NCI-H460 (cell line): Measurements from ENCODE around the gene FOXK1. TPM values are rescaled to one million over a fixed set of nuclear protein-coding genes. Genes with fewer than 3 reads are reported as not detected.

Experiments
- DNase-seq: peaks from one replicate; pipeline ENCODE4 v3.0.0-alpha.2; 2016; ENCODE audit warnings: low read depth; ENCODE audit errors: extremely low read depth
- total RNA-seq: library from RNA; depleted of rRNA; stranded (reverse); fragments of >200 nt; shearing (Covaris generic); gene quantifications from 2 replicates; pipeline ENCODE4 v1.2.3, GENCODE V29; 2014

The FOXK1 gene
- total RNA-seq, 1 experiment from 2014 or later = 37.9 TPM

DNA sequence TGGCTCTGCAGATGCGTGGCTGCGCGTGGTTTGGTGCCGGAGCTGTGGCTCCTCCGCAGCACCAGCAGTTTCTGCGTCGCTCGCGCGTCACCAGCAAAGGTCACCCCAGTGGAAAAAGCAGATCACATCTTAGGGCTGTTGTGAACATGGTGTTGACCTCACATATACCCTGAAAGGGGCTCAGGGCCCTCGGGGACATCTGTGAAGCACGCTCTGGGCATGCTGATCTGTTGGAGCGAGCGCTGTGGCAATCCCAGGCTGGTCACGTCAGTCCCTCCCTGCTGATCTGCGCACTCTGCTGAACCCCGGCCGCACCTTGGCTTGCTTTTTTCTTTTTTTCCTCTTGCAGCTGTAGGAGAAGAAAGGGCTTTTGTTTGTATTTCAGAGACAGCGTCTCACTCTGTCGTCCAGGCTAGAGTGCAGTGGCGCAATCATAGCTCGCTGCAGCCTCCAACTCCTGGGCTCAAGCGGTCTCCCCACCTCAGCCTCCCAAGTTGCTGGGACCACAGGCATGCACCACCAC lies 60.0 kb downstream of the FOXK1 start:
- DNase-seq = no peak

DNA sequence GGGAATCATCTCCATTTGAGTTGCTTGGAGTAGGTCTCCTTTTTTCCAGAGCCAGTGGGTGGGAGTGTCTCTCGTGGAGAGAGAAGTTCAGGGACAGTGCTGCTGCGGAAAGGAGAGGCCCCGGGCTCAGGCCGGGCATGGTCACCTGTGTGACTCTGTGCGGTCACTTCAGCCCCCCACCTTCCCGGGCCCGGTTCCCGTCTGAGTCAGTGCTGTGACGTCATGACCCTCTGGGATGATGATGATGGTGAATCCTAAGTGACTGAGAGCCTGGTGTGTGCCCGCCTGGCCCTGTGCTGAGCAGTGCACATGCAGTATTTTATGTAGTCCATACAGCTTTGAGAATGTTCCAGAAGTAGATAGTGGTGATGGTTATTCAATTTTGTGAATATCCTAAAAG lies 60.8 kb downstream of the FOXK1 start:
- DNase-seq = no peak

DNA sequence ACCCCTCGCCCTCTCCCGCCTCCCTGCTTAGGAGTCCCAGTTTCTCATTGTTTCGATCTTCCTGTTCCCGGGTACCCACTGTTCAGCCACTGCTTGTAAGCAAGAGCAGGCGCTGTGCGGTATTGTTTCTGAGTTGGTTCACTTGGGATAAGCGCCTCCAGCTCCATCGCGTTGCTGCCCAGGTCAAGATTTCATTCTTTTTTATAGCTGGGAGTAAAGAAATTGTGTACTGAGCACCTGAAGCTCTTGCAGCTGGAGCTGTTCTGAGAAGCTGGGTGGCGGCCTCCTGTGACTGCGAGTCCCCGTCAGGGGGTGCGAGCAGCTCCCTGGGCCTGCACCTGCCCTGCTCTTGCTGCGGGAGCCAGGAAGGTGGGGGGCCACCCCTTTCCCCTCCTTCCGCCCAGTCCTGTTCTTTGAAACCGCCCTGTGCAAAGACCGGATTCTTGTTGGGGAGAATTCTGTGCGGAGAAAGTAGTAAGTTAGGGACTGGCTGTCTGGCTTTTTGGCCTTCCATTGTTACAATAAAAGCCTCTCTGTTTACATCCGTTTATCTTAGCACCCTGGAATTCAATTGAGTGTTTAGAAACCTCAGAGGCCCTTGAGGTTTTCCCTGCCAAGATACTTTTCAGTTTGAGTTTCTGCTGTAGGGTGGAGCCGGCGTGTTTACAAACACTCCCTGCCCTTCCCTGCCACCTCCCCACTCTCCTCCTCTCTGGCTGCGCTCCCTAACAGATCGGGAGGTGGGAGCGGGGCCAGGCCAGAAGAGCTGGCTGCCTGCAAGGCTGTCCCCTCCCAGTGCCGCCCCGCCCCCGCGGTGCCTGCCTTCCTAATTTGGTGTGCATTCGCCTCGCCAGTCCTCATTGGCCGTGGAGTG lies 62.5 kb downstream of the FOXK1 start:
- peak; percentile 98 for DNase-seq

DNA sequence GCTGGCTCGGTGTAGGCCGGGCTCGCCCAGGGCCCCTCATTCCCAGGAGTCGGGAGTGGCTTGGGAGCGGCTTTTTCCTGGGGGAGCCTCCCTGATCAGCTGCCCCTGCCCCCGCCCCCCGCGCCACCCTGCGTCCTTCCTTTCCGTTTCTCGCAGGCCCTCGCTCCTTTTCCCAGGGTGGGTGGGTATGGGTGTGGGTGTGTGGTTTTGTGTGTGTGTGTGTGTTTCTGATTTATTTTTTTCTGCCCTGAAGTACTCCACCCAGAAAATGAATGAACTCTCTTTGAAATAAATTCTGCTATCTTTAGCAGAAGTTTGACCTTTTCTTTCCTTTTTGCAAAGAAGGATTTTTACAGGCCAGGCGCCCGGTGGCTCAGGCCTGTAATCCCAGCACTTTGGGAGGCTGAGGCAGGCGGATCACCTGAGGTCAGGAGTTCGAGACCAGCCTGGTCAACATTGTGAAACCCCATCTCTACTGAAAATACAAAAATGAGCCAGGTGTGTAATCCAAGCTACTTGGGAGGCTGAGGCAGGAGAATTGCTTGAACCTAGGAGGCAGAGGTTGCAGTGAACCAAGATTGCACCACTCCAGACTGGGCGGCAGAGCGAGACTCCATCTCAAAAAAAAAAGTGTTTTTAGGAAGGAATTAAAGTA lies 63.3 kb downstream of the FOXK1 start:
- DNase-seq = peak; percentile 5

DNA sequence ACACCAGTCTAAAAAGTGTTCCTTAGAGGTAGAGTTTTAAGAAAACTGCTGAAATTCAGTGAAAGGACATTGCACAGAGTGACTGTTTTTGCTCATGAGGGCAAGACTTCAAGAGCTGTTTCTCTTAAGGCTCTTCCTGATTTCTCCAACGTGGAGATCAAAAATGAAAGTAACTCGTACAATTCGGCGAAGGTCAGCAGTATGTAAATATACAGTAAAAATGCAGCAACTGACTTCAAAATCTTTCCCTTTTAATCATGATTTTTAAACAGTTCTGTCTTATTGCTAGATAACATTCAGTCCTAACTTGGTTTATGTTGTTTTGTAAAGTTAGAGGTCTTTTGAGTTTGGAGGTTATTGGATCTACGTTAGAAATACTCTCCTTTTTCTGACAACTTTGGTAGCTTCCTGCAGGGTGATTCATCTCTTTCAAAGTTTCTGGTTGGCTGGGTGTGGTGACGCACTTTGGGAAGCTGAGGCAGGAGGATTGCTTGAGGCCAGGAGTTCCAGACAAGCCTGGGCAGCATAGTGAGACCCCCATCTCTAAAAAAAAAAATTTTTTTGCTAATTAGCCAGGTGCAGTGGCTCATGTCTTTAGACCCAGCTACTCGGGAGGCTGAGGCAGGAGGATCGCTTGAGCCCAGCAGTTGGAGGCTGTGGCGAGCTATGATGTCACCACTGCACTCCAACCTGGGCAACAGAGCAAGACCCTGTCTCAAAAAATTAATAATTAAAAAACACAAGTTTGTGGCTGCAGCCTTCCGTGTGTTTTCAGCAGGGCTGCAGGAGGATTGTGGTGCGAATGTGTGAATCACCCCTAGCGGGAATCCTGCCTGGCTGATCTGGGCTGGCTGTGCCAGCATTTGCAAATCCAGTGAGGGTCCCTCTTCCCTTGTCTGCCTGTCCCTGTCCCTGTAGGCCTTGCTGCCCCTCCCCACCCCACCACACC lies 64.2 kb downstream of the FOXK1 start:
- DNase-seq = peak; percentile 44

DNA sequence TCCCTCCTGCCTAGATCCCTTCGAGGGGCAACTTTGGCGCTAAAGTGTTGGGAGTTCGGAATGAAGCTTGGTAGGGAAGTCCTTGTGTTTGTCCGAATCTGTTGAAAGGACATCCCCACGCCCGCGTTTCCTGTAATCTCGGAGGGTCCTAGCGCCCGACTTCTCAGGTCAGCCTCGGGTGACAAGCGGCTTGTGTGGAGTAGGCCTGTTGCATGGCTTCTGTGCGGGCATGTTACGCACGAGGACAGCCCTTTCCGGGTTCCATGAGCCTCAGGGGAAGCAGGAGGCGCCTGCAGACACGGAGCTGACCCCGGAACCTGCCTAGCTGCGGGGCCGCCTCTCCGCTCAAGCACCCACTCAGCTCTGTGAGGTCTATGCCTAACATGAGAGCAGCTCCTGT lies 64.9 kb downstream of the FOXK1 start:
- DNase-seq = no peak

DNA sequence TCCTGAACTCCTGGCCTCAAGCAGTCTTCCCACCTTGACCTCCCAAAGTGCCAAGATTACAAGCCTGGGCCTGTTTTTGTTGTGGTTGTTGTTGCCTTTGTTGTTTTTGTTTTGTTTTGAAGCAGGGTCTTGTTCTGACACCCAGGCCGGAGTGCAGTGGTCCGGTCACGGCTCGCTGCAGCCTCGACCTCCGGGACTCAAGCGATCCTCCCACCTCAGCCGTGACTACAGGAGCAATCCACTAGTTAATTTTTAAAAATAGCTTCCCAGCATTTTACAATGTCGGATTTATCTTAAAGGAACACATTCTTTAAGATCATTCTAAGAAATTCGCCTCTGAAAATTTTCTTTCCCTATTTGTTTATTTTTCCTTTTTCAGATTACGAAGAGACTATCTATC lies 65.7 kb downstream of the FOXK1 start:
- no peak for DNase-seq

DNA sequence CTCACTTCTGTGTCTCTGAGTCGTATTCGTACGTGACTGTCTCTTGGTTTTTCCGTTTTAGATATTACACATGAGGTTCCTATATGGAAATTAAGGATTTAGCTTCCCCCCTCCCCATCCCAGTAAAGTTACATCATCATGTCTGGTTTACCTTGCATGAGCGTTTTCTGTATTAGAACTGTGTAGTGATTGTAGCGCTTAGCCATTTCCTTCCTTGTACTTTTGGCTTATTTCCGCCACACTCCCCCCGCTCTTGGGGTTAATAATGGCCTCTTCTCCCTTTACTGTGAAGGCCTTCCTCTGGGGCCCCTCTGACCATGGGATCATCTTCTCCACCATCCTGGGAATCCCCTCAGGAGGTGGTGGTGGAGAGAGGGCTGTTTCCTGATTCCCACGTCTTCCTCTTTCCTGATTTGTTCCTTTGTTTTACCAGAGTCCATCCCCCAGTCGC lies 66.2 kb downstream of the FOXK1 start:
- no peak for DNase-seq

DNA sequence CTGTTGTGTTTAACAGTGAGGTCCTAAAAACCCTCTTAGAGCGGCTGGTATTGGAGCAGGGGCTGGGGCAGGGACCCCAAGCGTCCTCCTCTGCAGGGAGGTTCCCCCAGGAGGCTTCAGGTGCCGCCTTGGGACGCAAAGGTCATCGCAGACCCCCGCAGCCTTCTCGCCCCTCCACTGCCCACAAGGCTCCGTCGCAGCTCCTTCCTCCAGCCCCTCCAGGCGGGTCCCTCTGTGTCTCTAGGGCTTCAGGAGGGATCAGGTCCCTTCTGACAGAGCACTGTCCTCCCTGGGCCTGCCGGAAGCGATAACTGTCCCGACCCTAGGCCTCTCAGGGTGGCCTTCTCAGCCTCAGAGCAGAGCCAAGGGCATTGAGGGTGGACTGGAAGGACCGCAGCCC lies 67.3 kb downstream of the FOXK1 start:
- no peak for DNase-seq

DNA sequence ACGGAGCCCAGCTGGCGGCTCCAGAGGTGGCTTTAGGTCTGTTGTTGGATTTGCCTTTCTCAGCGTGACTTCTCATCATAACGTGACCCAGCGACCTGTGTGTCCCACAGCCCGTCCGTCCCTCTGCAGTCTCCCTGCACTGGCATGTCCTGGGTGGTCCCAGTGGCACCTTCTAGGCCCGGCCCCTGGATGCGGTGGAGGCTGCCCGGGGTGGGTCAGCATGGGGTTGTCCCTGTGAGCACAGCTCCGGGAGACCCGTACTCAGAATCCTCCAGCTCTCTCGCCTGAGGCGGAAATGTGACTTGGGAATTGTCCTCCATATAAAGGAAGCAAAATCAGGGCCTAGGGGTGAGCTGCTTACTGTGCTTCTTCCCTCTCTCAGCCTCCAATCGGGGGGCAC lies 67.7 kb downstream of the FOXK1 start:
- no peak for DNase-seq

DNA sequence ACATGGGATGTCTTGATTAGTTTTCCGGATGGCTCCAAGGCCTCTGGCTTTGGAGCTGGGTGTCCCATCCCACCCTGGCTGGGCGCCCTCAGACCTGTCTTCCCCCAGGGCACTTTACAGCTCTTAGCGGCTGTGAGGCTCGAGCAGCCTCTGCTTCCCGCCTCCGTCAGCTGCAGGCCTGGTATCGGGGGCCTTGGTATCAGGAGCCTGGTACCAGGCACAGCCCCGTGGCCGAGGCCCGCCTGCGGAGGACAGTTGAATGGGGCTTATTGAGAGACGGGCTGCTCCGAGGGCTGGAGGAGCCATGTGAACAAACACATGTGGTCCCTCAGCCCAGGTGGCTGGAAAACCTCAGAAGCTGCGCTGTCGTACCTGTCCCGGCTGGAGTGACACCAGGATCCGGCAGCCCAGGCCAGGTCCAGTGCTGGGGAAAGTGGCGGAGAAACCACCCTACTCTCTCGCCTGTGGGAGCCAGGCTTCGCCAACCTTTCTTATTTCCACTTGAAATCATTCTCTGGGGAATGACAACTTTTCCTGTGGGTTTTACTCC lies 69.4 kb downstream of the FOXK1 start:
- no peak for DNase-seq

DNA sequence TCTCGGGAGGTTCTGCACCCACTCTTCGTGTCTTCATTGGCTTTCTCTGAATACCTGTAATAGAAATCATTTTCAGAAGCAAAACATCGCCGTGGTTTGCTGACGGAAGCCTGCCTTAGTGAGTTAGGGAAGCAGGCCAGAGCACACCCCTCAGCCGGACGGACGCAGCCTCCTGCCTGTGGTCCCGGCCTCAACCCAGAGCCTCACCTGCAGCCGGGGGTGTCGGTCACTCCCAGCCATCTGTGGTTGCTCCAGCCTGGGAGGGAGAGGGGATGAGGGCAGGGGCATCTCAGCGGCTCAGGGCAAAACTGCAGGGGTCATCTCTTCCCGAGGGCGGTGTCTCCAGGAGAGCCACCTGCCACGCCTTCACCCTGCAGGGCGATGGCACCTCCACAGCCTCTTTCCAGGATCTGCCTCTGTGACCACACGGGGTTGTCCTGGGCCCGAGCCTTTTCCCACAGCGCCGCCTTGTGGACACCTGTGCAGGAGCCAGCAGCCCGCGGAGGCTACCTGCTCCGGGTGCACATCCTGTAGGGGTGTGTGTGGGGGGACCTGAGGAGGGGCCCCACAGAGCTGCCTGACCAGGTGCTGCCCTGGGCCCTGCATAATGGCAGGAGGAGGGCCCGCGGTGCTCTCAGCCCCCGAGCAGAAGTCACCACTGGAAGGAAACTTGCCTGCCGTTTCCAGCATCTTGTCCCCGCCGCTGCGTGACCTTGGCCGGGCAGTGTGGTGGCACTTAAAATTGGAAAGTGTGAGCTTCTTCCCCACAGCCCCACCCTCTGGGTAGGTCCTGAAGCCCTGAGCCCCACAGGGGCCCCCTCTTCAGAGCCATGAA lies 71.7 kb downstream of the FOXK1 start:
- peak; percentile 60 for DNase-seq

DNA sequence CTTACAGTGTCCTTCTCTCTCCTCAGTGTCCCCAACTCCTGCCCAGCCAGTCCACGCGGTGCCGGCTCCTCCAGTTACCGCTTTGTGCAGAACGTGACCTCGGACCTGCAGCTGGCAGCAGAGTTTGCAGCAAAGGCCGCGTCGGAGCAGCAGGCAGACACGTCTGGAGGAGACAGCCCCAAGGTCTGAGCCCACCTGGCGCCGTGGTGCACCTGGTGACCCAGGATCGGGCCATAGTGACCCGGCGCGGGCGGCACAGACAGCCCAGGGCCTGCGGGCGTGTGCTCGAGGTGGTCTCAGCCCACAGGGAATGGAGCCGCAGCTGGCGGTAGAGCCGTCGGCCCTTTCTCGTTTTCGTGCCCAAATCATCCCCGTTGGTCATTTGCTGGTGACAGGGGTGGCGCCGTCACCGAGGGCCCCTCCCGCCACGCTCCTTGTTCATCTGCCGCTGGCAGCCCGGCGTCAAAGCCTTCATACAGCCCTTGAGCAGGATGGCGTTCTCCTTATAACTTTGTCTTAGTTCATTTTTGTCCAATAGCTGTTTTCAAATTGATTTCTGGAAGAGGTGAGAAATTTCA lies 72.4 kb downstream of the FOXK1 start:
- no peak for DNase-seq

DNA sequence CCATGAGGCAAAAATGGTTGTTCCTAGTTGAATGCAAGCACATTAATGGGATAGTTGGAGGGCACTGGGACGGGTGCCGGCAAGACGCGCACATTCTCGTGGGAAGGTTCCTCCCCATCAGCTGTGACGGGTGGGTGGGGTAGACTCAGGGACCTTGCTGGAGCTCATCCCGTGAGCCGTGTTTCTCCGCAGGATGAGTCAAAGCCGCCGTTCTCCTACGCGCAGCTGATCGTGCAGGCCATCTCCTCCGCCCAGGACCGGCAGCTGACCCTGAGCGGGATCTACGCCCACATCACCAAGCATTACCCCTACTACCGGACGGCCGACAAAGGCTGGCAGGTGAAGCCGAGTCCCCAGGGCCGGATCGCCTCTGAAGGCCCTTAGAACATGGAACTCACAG lies 73.0 kb downstream of the FOXK1 start:
- no peak for DNase-seq

DNA sequence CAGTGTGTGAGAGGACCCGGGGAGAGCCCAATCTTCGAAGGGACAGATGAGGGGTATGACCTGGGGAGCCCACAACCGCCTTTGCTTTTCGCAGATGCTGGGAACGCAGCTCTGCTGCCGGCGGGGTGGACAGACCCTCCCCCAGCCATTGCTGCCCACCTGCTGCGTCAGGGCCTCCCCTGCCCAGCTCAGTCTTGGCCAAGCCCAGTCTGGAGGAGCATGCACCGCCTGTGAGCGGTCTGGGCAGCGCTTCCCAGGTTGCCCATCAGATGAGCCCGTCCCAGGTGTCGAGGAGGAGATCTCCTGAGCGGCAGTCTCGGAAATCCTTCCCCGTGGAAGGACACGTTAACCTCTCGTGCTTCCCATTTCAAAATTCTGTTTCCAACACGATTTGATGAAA lies 76.0 kb downstream of the FOXK1 start:
- DNase-seq = no peak

DNA sequence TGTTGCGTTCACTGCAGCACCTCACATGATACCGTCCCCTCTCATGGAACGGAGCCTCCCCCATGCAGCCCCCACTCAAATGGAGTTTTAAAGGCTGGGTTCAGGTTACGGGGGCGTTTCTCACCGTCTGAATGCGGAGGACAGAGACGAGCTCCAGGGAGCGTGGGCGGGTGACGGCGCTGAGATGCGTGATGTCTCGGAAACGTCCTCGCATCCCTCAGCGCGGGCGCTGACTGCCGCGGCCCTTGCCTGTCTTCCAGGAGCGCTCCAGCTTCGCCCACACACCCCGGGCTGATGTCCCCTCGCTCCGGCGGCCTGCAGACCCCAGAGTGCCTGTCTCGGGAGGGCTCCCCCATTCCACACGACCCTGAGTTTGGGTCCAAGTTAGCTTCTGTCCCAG lies 76.7 kb downstream of the FOXK1 start:
- DNase-seq = no peak

DNA sequence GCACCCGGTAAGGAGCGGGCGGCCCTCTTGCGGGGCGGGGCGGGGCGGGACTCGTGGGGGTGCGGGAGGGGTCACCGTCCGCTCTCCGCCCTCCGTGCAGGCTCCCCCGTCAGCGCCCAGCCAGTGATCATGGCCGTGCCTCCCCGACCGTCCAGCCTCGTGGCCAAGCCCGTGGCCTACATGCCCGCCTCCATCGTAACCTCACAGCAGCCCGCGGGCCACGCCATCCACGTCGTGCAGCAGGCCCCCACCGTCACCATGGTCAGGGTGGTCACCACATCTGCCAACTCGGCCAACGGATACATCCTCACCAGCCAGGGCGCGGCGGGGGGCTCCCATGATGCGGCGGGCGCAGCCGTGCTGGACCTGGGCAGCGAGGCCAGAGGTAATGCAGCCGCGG lies 77.1 kb downstream of the FOXK1 start:
- DNase-seq = no peak

DNA sequence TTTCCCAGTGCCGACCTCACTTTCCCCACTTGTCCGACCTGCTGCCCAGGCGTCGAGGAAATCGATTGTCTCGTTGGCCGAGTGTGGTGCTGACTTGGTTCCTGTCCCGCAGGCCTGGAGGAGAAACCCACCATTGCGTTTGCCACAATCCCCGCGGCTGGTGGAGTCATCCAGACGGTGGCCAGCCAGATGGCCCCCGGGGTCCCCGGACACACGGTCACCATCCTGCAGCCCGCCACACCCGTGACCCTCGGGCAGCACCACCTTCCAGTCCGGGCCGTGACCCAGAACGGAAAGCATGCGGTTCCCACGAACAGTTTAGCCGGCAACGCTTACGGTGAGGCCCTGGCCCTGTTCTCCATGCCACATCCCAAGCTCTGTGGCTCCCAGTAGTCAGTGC lies 78.9 kb downstream of the FOXK1 start:
- DNase-seq = no peak
